HG03571 (cell line): Measurements from ENCODE around the gene DMC1.

Source experiments
- ATAC-seq: cut with Tn5 transposase; IDR thresholded peaks from one replicate; pipeline ENCODE4 v1.9.1; 2021; ENCODE audit not compliant: unreplicated experiment

Gene DMC1

DNA sequence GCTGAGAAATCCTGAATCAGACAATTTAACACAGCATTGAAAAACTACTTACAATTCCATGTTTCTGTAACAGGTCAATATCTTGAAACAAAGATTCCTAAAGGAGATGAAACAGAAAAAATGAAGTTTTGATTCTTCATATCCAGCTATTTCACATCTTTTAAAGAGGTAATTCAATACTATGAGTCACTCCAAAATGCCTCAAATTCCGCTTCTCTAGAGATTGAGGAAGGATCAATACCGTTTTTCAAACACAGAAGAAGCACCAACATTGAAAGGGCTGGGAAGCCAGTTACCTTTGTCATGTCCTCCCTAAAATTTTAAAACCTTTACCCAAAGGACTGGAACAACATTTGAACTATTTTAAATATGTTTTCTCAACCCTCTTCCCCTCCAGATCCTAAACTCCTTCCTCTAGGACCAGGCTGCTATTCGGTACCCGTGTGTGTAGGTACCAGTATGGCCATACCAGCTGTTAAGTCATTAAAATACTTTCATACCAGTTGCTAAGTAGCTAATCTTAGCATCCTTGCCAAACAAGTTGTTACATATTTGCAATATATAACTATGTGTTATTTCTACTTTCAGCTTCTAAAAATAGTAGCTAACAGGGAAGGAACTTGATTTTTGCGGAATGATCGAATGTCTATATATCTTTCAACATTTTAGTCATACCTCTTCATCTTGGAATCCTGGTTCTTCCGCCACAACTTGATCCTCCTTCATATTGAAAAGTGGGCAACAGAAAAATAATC, 2.3 kb downstream of the DMC1 start:
- ATAC-seq, result no peak

DNA sequence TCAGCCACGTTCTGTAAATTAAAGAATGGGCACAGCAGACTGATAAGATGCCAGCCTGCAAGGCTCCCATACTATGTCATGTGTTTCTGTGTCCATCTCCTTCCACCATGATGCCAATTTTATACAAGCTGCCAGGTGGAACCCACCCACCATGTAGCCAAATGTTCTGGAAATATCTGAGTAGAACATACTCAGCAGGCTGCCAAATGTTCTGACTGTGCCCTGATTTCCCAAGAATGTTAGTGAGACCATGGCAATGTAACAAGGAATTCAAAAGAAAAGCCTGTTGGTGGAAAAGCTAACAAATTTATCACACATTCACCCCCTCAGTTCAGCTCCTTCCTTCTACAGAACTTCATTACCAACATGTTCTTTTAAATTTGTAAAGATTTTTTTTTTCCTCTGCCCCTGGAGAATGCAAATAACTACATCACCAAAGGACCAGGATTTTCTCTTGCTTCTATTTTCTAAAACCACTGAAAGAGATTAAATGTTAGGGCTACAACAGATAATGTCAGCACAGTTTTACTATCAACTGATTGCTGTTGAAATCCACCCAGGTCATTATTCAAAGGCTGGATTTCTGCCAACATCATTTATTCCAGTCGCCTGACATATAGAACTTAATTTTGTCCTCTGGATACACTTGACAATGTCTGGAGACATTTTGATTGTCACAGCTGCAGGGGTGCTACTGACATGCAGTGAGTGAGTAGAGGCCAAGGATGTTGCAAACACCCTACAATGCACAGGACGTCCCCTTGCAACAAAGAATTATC, 3.1 kb downstream of the DMC1 start:
- ATAC-seq, result no peak

DNA sequence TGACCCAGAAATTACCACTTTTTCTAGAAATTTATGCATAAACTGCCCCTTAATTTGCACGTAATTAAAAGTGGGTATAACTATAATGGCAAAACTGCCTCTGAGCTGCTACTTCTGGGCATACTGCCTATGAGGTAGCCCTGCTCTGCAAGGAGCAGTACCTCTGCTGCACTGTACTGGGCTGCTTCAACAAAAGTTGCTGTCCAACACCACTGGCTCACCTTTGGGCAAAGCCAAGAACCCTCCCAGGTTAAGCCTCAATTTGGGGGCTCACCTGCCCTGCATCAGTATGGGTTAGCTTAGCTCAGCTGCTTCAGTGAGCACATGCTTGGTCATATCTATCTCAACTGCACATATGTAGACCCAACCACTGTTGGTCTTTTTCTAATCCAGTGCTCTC, 4.5 kb downstream of the DMC1 start:
- no peak for ATAC-seq

DNA sequence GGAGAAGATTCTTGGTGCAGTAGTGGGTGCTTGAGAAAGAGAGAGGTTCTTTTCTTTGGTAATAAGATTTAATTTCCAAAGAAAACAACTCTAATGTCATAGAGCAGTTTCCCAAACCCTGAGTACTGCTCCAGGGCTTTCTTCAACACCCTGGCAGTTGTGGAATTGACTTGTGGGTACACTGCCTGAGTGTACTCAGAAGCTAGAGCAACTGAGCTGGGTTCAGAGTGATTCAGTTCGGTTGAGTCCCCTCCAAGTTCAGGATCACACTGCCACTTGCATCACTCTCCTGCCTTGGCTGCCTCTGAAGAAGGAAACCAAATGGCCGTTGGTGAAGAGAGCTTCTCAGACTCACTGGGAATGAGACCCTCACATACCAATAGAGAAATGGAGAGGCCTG, 5.3 kb downstream of the DMC1 start:
- ATAC-seq, result no peak

DNA sequence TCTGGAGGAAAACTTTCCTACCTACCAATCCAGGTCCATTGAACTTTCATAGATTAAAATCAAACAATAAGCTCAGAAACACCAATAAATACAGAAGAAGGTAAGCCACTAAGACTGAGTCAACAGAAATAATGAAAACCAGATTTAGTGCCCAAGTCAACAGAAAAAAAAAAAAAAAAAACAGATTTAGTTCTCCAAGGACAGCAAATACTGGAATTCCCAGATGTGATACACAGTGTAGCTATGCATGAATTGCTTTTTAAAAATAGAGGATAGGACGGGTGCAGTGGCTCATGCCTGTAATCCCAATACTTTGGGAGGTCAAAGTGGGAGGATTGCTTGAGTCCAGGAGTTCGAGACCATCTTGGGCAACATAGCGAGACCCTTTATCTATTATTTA, 15.7 kb downstream of the DMC1 start:
- ATAC-seq, result no peak

DNA sequence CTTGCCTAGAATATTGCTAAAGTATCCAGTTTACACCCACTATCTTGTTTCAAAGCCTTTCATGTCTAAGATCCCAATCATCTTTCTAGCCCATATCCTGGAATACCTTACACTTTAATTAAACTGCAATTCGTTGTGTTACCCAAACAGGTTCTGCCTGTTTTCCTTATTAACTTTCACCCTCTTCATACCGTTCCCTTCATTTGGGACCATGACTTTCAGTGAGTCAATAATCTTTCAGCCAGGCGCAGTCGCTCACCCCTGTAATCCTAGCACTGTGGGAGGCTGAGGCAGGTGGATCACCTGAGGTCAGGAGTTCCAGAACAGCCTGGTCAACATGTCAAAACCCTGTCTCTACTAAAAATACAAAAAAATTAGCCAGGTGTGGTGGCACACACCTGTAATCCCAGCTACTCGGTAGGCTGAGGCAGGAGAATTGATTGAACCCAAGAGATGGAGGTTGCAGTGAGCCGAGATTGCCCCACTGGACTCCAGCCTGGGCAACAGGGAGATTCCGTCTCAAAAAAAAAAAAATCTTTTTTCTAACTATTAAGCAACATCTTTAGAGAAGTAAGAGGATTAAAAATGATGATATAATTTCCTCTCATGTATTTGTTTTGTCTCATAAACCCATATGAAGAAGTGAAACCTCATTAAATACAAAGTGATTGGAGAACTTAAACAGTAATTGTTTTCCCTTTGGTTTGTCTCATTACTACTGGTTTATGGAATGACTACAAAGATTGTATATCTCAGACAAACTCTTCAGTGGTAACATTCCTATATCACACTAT, 20.7 kb downstream of the DMC1 start:
- no peak for ATAC-seq

DNA sequence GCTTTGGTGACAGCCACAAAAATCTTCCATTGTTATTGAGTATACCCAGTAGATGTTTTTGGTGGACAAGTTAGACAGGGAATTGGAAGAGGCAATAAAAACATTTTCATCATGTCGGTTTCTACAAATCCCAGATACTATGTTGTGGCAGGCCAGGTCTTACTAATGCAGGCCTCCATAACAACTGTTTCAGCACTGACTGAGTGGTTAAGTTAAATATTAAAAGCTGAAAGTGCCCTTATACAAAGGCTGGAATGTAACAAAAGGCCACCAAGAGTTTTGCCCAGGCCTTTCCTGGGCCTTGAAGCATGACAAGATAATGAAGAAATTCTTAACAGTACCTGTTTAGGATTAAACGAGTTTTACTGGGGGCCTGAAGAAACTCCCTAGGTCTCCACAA, 29.3 kb downstream of the DMC1 start:
- no peak for ATAC-seq

DNA sequence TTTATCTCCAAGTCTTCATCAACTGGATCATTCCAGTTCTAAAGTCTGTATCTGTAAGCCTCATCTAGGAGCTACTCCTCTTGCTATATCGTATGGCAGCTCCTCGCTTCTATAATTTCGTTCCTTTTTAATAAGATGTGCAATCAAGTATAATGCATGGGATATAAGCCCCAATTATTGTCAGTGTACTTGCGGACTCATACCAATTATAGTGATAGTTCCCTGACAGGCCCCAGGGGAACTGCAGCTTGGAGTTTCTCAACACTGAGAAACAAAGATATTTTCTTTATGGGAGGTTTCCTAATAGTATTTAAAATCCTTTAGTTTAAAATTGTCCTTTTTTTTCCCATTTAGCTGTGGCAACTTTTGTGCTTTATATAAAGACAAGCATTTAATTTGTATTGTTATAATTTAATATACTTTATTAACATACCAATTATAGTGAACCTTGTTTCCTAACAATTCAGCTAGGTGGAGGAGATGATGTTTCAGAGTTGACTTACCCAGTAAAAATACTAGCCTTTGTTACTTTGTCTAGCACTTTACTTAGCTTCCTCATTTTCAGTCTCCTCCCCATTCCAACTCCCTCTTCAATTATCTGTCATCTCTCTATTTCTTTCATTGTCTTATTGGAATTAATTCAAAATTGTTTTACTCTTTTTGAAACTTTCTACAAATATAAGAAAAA, 38.6 kb downstream of the DMC1 start:
- ATAC-seq, result no peak

DNA sequence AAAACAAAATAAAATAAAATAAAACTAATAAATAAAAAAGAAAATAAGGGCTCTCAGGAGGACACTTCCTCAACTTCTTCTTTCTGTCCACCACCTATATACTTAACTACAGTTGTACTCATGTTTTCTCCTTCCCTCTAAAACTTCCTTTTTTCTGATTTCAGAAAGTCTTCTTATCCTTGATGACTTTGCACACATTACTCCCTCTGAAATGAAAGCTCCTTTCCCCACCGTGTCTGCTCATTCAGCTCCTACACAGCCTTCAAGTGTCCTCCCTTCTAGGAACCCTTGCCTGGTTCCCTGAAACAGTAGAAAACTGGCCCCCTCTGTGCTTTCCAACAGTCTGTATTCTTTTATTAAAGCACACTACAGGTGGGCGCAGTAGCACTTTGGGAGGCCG, 45.6 kb downstream of the DMC1 start:
- no peak for ATAC-seq

DNA sequence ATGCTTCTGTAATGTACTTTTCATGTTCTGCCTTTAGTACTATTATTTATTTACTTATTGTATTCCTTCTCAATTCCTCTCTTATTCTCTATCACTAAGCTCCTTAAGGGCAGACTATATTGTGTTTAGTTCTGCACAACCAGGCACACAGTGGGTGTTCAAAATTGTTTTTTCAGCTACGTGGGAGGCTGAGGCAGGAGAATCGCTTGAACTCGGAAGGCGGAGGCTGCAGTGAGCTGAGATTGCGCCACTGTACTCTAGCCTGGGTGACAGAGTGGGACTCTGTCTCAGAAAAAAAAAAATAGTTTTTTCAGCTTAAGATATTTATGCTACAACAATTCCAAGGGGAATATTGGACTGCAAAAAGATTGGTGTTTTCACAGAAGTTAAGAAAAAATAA, 46.5 kb downstream of the DMC1 start:
- ATAC-seq, result no peak

DNA sequence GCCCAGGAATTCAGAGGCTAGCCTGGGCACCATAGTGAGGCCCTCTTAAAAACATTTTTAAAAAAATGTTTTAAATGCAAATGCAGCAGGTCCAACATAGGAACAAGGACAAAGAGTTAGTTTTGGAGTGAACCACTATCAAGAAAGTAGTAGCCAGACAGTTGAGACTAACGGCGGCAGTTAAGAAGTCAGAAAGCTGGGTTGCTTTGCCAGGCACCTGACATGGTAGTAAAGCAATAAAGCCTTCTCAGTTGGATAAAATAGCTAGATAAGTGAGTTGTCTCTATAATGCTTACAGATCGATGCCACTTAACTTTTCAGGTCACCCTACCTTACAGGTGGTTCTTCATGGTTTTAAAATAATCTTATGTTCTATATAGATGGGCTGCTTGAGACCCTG, 47.0 kb downstream of the DMC1 start:
- no peak for ATAC-seq

DNA sequence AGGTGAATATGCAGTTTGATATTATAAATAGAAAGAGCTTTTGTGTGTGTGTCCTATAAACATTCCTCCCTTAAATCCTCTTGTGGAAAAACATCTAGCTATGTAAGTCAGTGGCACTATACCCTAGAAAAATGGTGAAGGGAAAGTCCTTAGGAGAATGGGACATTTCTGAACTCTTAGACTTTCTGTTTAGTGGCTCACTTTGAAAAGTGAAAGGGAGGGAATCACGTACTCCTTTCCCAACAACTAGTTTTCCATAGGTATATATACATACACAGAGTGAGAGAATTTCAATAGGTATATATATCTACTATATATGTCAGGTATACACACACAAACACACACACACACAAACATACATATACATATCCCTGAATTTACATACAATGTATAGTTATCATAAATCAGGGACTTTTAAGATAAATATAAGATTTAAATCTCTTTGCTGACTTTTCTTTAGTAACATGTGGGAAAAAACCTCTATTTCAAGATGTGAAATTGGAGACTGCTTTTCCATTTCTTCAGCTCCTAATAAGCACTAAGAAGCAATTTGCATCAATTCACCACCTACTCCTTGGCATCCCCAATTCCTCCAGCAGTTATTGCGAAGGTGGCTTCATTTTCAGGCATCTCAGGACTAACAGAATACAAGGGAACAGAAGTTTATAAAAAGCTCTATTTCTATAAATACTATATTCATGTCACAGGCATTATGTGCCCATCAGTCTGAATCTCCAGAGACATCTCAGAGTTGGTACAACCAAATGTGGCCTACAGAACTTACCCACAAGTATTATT, 50.3 kb downstream of the DMC1 start:
- no peak for ATAC-seq

DNA sequence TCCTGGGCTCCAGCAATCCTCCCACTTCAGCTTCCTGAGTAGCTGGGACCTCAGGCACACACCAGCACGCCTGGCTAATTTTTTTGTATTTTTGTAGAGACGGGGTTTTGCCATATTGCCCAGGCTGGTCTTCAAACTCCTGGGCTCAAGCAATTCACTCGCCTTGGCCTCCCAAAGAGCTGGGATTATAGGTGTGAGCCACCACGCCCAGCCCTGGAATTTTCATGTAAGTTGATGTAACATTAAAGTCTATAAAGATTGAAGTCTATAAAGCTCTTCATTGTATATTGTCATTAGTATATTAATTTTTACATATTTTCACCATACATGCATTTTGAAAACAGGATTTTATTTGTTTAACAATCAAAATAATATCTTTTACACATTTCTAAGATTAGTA, 51.4 kb downstream of the DMC1 start:
- no peak for ATAC-seq

DNA sequence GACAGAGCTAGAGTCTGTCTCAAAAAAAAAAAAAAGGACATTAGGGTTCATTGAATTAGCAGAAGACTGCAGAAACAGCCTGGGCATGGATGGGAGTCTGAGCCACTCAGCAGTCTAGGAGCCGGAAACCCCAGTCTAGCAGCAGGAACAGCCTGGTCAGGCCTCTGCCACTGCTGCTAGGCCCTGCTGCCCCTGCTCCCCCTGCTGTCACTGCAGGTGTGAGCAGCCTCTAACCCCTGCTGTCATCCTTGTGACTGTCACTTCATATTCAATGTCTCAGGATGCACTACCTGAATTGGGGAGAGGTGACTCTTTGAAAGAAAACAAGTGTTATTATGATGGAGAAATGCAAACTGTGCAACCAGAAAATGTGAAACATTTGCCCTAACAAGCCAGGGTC, 56.9 kb downstream of the DMC1 start:
- ATAC-seq, result no peak

DNA sequence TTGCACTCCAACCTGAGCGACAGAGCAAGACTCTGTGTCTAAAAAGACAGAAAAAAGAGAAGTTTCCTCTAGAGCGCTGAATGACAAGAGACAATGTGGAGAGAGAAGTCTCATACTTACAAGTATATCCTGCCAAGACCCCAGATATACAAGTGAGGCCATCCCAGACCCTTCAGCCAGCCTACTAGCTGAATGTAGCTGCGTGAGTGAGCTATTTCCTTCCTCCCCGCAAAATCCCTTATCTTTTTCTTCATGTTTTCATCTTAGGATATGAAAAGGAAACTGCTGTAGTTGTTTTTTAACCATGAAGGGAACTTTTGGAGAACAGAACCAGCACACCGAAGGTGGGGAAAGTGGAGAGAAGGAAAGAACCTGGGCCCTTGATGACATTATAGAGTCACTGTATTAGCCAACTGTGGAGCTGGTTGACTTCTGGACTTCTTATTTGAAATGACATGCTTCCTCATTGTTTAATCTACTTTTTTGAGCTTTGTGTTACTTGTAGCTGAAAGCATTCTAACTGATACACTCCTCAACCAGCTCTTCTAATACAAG, 59.5 kb downstream of the DMC1 start:
- no peak for ATAC-seq

DNA sequence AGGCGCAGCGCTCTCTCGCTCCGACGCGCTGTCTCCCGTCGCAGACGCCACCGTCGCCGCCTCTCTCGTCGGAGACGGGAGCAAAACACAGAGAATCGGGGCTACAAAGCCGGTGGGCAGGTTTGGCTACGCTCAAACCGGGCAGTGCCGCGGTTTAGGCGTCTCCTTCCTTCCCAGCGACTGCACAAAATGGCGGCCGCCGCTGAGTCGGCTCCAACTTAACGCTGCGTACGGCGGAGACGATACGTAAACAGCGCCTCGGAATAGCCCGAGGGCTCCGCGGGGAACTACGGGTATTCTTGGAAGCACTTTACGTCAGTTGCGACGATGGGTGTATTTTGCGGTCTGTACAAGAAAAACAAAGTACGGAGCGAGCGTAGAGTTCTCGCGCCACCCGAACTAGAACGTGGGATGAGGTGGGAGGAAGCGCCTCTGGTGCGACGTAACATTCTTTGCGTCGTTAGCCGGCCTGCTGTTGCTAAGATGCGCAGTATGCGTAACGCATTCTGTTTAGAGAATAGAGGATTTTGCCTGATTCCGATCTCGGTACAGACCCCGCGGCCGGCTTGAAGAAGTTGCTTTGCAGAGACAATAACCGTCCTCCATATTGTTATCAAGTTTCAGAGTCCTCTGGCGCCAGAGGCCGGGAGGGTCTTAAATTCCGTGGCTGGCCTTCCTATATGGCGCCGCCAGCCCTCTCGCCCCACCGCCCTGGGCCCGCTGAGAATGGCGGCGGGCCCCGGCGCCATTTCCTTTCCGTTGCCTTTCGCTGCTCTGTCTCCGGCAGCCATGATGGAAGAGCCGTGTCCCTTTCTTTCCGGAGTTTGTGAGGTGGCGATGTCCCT, 63.6 kb downstream of the DMC1 start, which contains the start of gene DDX17:
TSS of gene DDX17 (minus strand) at position 194 of the 845 bp plus-strand sequence.
- peak; percentile 81 for ATAC-seq

DNA sequence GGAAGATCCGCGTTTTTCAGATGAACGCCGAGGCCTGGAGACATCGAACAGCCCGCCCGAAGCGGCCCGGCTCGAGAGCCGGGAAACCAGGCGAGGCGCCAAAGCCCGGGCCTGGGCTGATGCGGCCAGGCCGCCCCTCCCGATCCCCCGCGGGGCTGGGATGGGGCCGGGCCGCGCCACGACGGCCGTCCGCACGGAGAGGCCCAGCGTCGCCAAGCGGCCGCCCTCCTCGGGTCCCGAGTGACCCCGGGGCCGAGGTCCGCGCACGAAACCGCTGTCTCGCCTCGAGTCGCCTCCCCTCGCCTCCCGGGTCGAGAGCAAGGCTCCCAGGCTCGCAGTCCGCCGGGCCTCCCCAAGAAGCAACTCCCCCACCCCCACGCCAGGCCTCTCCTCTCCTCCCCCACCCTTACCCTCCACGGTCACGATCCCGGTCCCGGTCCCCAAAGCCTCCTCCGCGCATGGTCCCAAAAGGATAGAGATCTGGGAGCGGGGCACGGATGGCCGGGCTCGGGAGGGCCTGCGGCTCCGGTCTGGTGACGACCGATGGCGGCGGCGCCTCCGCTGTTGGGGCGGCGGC, 64.4 kb downstream of the DMC1 start:
- ATAC-seq, result peak; percentile 22

DNA sequence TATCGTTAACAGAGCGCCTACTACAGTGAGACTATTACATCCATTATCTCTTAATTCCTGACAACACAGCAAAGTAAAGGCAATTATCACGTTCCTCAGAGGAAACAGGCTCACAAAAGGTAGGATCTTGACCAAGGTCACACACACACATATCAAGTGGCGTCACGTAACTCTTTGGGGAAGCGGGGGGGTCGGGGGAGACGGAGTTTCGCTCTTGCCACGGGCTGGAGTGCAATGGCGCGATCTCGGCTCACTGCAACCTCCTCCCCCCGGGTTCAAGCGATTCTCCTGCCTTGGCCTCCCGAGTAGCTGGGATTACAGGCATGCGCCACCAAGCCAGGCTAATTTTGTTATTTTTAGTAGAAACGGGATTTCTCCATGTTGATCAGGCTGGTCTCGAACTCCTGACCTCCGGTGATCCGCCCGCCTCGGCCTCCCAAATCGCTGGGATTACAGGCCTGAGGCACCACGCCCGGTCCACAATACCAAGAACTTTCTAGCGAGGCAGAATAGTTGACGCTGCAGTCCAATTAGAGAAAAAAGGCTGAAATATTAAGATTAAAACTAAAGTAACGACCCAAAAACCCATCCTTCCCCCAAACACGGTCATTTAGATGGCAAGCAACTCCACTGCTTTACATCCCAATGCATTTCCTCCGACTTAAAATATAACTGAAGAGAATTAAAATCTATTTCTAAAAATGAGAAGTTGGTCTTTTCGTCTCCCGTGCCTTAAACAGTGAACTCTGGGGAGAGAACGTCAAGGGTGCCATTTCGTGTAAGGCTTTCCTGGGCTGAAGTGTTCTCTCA, 65.0 kb downstream of the DMC1 start:
- ATAC-seq, result no peak
